Measurements from ENCODE around the gene ARHGEF37. TPM values are rescaled to one million over a fixed set of nuclear protein-coding genes. Genes with fewer than 3 reads are reported as not detected.

Gene ARHGEF37
- total RNA-seq, 3 donors from 2014 or later, result 13.4 to 35.0 (median 24.6) TPM

DNA sequence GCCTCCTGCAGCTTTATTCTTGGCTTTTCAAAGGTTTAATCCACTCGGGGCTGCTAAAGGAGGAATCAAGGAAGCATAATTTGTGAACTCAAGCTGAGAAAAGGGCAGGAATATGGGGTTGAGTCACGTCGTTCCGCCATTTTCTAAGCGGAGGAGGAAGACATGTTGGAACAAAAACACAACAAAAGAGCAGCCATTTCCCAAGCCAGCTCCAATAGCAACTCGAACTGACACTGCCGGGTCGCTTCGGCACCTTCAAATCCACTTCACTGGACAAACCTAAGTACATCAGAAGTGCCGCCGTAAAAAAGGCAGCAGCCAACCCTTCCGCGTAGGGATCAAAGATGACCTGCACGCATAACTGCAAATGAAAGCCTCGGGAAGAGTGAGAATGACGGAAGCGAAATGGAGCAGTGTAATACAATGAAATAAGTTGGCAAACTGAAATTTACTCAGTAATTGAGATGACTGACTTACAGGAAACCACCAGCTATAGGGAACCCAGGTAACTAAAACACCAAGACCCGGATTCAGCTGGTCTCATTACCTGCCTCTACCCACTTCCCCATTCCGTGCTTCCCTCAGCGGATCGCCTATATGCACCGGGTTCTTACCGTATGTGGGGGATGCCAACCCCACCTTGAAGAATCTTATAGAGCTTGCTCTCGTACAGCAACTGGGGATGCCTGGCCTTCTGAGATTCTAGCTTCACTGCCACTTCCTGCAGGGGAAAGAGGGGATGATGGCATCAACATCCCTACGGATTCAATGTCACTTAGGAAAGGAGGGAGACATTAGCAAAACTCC is 31.6 kb upstream of the ARHGEF37 start:
- no peaks in the 10 kb centered on the region for H3K36me3 ChIP-seq (ENCODE audit: low read depth)
- H3K9me3 ChIP-seq, result no peaks in the 10 kb centered on the region
- ATAC-seq, result peak; percentile 4
- H3K4me1 ChIP-seq (ENCODE audit: low read depth), result peaks cover 47% of the 10 kb centered on the region
- intact Hi-C loops (cut with DNase I, micrococcal nuclease), result no loop called here
- H3K4me3 ChIP-seq, result peak overlapping the region; percentile 90
- TF ChIP-seq, protein P1, sequence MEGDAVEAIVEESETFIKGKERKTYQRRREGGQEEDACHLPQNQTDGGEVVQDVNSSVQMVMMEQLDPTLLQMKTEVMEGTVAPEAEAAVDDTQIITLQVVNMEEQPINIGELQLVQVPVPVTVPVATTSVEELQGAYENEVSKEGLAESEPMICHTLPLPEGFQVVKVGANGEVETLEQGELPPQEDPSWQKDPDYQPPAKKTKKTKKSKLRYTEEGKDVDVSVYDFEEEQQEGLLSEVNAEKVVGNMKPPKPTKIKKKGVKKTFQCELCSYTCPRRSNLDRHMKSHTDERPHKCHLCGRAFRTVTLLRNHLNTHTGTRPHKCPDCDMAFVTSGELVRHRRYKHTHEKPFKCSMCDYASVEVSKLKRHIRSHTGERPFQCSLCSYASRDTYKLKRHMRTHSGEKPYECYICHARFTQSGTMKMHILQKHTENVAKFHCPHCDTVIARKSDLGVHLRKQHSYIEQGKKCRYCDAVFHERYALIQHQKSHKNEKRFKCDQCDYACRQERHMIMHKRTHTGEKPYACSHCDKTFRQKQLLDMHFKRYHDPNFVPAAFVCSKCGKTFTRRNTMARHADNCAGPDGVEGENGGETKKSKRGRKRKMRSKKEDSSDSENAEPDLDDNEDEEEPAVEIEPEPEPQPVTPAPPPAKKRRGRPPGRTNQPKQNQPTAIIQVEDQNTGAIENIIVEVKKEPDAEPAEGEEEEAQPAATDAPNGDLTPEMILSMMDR (IDR thresholded peaks at IDR 0.05), result no peak
- DNase-seq, result peak in 2 of 3 donors; percentile 57 to 68

DNA sequence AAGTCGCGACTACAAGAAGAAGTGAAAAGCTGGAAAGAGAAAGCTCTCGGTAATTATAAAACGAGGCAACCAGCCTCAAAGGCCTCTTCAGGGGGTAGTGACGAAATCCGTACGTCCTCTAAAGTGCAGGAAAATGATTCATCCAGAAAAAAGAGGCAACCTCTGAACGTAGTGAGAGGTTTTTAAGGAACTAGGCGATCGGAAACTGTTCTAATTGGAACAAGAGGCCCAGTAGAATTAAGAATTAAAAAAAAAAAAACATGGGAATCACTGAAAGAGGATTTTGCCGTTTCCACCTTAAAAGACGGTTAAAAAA is 31.1 kb upstream of the ARHGEF37 start:
- no peak for ATAC-seq
- Histone ChIP-seq H3K4me3 (peak overlapping the region; percentile 90), H3K4me1 (ENCODE audit: low read depth) (peaks cover 41% of the 10 kb centered on the region), H3K36me3 (ENCODE audit: low read depth) (no peaks in the 10 kb centered on the region), H3K9me3 (no peaks in the 10 kb centered on the region)
- TF ChIP-seq, protein P1 (IDR thresholded peaks at IDR 0.05), result no peak
- DNase-seq, result no peak
- intact Hi-C loops (cut with DNase I, micrococcal nuclease), result no loop called here

DNA sequence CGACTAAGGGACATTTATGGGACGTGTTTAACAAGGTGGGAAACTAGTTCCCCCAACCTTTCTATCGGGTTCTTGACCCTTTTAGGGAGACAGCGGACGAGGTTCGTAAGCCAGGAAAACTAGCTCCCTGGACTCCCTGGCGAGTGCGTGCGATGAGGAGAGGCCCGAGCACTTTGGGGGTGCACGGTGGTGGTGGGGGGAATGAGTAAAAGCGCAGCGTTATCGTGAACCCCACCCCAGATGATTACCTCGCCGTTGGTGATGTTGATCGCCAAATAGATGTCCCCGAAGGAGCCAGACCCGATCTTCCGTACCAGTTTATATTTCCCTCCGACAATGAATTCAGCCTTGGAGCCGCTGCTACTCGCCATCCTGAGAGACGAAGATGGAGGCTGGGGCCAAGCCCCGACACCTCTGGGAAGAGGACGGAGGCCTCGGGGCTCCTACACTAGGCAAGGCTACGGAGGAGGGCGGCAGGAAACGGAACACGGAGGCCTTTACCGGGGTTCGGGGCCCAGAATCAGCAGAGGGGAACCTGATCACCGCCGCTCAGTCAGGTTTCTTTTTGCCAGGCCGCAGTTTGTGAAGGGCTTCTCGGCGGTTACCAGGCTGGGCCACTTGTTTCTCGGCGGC is 30.6 kb upstream of the ARHGEF37 start:
- TF ChIP-seq, protein P1 (IDR thresholded peaks at IDR 0.05), result no peak
- H3K4me3 ChIP-seq, result peak overlapping the region; percentile 90
- no peaks in the 10 kb centered on the region for H3K9me3 ChIP-seq
- intact Hi-C loops (cut with DNase I, micrococcal nuclease), result no loop called here
- DNase-seq, result peak in 2 of 3 donors; percentile 46 to 72
- no peaks in the 10 kb centered on the region for H3K36me3 ChIP-seq (ENCODE audit: low read depth)
- ATAC-seq, result peak; percentile 17
- H3K4me1 ChIP-seq (ENCODE audit: low read depth), result peaks cover 37% of the 10 kb centered on the region

DNA sequence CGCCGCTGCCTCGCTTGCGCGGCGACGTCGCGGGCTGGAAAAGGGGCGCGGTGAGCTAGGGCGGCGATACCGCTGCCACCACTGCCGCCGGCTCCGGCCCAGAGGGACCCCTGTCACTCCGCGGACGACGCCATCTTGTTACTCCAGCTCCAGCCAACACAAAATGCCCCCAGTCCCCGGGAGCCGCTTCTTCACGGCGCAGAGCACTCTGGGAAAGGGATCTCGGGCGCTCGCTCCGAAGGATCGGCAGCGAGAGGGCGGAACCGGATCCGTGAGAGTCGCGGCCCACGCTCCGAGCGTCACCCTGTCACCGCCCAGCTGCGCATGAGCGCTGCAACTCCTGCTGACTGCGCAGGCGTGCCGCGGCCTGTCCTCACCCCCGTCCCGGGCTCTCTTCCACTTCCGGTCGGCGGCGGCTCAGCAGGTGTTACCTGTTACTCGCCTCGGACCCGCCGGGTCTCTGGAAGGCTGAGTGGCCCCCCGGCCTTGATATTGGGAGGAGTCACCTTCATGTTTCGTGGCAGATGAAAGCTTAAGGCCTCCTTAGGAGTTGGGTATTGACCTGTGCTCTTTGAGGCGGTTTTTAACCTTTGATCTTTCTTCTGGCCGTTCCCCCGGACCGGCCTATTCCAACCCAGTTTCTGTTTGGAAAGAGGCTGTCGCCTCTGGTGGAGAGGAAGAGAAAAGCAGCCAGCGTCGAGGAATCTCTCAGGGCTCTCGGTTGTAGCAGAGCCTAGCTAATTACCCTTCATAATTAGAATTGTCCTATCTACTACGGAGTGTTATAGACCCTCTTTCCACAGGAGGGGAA is 29.9 kb upstream of the ARHGEF37 start, which contains the start of gene CSNK1A1:
CSNK1A1 (minus strand) TSS at position 213 of the 811 bp plus-strand sequence. CDS start 475 bp downstream, outside the sequence.
- no peaks in the 10 kb centered on the region for H3K9me3 ChIP-seq
- no peaks in the 10 kb centered on the region for H3K36me3 ChIP-seq (ENCODE audit: low read depth)
- peak; percentile 98 to 100 (median 99) for DNase-seq
- intact Hi-C loops (cut with DNase I, micrococcal nuclease), result no loop called here
- H3K4me1 ChIP-seq (ENCODE audit: low read depth), result peaks cover 30% of the 10 kb centered on the region
- TF ChIP-seq, protein P1 (IDR thresholded peaks at IDR 0.05), result peak; percentile 60
- H3K4me3 ChIP-seq, result peak within 1 kb of the TSS; percentile 90
- ATAC-seq, result peak; percentile 93

DNA sequence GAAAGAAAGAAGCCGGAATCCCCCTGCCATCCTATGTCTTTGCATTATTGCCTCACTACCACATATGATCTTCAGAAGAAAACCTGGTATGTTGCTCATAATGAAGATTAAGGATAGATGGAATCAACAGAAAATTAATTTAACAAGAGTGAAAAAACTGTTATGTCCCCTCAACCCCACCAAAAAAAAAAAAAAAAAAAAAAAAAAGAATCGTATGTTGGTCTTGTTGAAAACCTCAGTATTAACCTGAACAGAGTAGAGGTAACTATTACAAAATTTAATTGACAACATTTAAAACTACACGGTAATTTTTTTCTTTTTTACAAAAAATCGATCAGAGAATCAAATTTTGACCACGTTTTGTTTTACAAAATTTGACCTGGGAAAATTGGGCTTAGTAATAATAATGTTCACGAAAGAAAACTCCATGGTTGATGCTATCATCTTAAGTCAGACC is 29.2 kb upstream of the ARHGEF37 start:
- intact Hi-C loops (cut with DNase I, micrococcal nuclease), result no loop called here
- DNase-seq (no peak), ATAC-seq (no peak)
- no peak overlapping the region for H3K4me3 ChIP-seq
- TF ChIP-seq, protein P1 (IDR thresholded peaks at IDR 0.05), result no peak
- no peaks in the 10 kb centered on the region for H3K36me3 ChIP-seq (ENCODE audit: low read depth)
- peaks cover 24% of the 10 kb centered on the region for H3K4me1 ChIP-seq (ENCODE audit: low read depth)
- no peaks in the 10 kb centered on the region for H3K9me3 ChIP-seq
